Cerebellar cortex (tissue), 1 donor: ENCODE measurements around the gene USPL1.

Experiments used
- DNase-seq: peaks from one replicate; pipeline ENCODE4 v3.0.0-alpha.2; 2015; ENCODE audit warnings: low spot score

USPL1 gene

GRCh38 chr13:30697177-30697953 lies 79.6 kb downstream of the USPL1 start:
- DNase-seq: no peak

DNA sequence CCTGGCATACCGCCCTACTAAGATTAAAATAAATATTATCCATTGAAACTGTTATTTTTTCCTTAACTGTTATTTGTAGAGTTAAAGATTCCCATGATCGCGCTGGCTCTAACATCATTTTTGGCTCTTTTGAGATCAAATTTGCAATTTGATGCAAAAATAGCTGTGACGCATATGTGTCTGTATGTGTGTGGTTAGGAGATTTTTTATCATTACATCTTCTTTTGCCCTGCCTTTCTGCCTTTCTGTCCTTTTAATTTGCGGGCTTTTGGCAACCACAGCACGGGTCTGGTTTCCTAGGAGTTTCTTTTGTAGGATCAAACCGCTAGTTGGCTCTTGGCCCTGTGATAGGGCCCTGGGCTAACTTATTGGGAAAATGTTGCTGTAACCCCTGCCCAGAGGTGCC lies 80.3 kb downstream of the USPL1 start:
- no peak for DNase-seq

DNA sequence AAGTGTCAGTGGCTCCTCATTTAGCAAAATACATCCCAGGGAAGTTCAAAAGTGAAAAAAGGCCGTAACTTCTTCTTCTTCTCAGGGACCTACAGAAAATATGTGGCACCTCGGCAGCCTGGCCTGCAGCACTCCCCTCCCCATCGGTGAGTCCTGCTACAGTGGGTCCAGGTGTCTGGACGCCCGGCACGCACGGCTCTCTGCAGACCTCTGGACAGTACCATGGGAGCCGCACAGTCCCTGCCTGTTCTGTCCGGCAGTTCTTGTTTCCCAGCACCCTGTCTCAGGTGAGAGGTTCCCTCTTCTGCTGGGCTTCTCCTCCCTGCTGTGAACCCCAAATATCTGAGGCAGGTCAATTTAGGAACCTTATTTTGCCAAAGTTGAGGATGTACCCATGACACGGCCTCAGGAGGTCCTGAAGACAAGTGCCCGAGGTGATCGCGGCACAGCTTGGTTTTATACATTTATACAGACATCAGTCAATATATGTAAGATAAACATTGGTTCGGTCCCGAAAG lies 80.8 kb downstream of the USPL1 start:
- no peak for DNase-seq

DNA sequence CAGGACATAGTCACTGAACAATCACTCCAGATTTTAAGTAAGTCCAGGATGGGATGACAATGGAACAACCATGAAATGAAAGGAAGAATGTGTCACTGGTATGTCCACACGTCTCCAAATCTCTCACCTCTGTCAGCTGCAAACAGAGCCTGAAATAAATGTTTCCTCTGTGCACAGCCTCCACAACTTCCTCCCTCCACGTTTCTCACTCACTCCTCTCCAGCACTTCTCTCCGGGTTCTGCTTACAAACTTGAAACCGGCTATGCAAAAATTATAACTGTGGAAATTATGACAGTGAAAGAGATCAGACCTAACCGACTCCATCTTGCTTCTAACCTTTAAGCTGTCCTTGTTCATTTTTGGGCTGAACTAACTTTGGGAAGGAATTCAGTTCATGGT lies 82.6 kb downstream of the USPL1 start:
- no peak for DNase-seq

DNA sequence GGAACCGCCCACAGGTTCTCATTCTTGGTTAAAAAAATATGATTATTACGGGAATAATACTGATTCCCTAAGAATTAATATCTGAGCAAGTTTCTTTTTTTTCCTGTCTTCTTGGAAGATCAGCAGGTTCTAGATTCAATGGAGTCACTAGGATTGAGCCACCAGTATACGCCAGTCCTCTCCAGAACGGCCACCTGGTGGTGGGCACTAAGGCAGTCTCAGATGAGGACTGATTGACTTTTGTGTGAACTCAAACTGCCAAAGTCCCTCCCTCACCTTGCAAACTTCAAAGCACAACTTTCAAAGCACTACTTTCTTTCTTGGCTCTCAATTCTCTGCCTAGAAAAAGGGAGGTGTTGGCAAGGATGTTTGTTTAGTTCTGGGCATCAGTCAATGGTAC lies 84.3 kb downstream of the USPL1 start:
- no peak for DNase-seq

GRCh38 chr13:30704596-30704995 lies 86.9 kb downstream of the USPL1 start:
- DNase-seq: no peak

DNA sequence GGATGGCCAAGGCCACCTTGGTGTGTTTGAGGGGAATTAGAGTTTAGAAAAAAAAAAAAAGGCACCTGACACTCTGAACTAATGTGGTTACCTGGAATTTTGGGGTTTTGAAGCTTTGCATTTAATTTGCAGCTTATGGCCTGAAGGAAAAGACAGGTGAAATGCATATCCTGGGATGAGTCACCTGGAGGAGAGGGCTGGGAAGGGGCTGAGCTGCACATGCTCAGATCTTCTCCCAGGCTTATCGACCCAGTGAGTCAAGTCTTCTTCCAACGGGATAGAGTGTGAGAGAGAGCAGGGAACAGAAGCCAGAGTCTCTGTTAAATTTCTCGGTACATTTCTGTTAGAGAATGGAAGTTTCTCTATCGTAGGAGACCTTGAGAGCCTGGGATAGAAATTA lies 88.0 kb downstream of the USPL1 start:
- no peak for DNase-seq

GRCh38 chr13:30708541-30708940 lies 90.8 kb downstream of the USPL1 start:
- no peak for DNase-seq
